DND-41 (cell line): Measurements from ENCODE around the gene C10orf143.

ENCODE experiments used
- CTCF ChIP-seq: IDR thresholded peaks from 2 replicates; pipeline ENCODE4 v1.5.1; 2012; ENCODE audit warnings: borderline replicate concordance, low read length, moderate library complexity, mild to moderate bottlenecking; ENCODE audit not compliant: poor library complexity, severe bottlenecking; ENCODE audit errors: extremely low read depth
- EZH2 ChIP-seq: IDR thresholded peaks from 3 replicates; pipeline ENCODE4 v1.6.1; 2012; ENCODE audit warnings: borderline replicate concordance, low read depth, mild to moderate bottlenecking, moderate library complexity, low read length, inconsistent platforms; ENCODE audit not compliant: severe bottlenecking

DNA sequence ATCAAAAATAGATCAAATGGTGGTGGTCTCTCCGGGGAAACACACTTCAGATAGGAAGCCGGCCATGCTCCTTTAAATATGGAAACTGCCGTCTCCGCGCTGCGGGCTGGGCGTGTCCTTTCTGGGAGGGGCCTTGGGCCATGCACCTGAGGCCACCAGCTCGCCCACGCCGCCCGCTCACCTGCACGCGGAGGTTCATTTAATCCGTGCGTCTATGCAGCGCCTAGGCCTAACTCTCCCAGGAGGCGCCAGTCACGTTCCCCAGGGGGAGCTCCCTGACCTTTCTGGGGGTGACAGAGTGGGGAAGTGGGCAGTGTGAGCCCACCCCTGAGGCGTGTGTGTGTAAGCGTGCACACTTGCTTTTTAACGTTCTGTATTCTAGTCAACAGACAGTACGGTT lies 64.0 kb downstream of the C10orf143 start:
- no peak for TF ChIP-seq CTCF
- no peak for TF ChIP-seq EZH2
